ENCODE data around the gene DMWD. TPM values are rescaled to one million over a fixed set of nuclear protein-coding genes. Genes with fewer than 3 reads are reported as not detected.

The DMWD gene
- total and polyA plus RNA-seq, 2 of the 13 experiments (the other 11 are each of a cell fraction or from before 2014, with no cell fraction given) = 10.3 to 14.9 TPM

DNA sequence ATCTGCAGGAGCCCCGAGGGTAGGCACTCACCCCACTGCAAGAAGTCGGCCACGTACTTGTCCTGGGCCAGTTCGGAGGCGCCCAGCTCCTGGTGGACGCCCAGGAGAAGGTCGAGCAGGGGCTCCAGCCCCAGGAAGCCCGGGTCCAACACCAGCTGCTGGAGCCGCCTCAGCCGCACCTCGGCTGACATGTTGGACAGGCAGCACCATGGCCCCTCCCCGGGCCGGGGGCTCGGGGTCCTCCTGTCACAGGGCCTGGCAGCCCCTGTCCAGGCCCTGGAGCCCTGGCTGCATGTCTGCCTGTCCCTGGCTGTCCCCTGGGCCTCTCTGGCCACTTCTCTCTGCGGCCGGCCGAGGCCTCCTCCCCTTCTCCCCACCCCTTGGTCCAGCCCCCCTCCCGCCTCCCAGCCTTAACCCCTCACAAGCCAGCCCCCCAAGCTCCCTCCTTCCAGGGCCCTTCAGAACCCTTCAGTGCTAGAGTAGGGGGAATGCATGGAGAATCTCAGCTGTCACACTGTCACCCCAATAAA, 10.4 kb downstream of the DMWD start, which contains the start of gene DMPK:
DMPK (minus strand) TSS at position 329 of the 530 bp plus-strand sequence; CDS start at position 191, 138 bp downstream.
- peak within 1 kb of the TSS; percentile 66 for H3K4me2 ChIP-seq (ENCODE audit: low read depth, low read length)
- FAIRE-seq (no peak), ATAC-seq (peak; percentile 22), DNase-seq (ENCODE audit: low spot score) (no peak)
- TF ChIP-seq CHD4 (IDR thresholded peaks at IDR 0.05; ENCODE audit: borderline replicate concordance, low read length) (no peak), AGO2 (optimal IDR thresholded peaks at IDR 0.05; ENCODE audit: low read depth, low read length) (peak; percentile 89), ZNF260 (CRISPR knock-in tag; IDR thresholded peaks at IDR 0.05; ENCODE audit: borderline replicate concordance, low read depth) (no peak), ZFX (CRISPR knock-in tag; IDR thresholded peaks at IDR 0.05; ENCODE audit: low read depth) (peak; percentile 13; the same call in 1 of the 2 replicates), TOE1 (CRISPR knock-in tag; IDR thresholded peaks at IDR 0.05) (no peak), POLR2G (IDR thresholded peaks at IDR 0.05; ENCODE audit: low read depth, low read length) (peak; percentile 48; the same call in 1 of the 2 replicates), HNRNPK (IDR thresholded peaks at IDR 0.05; ENCODE audit: low read depth, low read length, poor library complexity, severe bottlenecking) (peak; percentile 50), ATF7-NPFF (CRISPR knock-in tag; IDR thresholded peaks at IDR 0.05; ENCODE audit: low read depth) (no peak), CBX2 (IDR thresholded peaks at IDR 0.05; ENCODE audit: low read depth, low read length) (no peak), CBX2 (CRISPR knock-in tag; IDR thresholded peaks at IDR 0.05; ENCODE audit: low read depth) (no peak), ZNF468 (CRISPR knock-in tag; IDR thresholded peaks at IDR 0.05) (no peak), POLR2A (IDR thresholded peaks at IDR 0.05; ENCODE audit: insufficient read depth in 1 of 2, low read depth in 2 of 2, low read length in 2 of 2) (0 out of 4 replicates have a peak, but pooled peaks of 1 of the 2 experiments have one; percentile 22), AGO1 (IDR thresholded peaks at IDR 0.05; ENCODE audit: low read depth, low read length, poor library complexity, severe bottlenecking) (peak; percentile 83)
- TF ChIP-seq, protein P1, sequence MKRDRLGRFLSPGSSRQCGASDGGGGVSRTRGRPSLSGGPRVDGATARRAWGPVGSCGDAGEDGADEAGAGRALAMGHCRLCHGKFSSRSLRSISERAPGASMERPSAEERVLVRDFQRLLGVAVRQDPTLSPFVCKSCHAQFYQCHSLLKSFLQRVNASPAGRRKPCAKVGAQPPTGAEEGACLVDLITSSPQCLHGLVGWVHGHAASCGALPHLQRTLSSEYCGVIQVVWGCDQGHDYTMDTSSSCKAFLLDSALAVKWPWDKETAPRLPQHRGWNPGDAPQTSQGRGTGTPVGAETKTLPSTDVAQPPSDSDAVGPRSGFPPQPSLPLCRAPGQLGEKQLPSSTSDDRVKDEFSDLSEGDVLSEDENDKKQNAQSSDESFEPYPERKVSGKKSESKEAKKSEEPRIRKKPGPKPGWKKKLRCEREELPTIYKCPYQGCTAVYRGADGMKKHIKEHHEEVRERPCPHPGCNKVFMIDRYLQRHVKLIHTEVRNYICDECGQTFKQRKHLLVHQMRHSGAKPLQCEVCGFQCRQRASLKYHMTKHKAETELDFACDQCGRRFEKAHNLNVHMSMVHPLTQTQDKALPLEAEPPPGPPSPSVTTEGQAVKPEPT (CRISPR knock-in tag; IDR thresholded peaks at IDR 0.05; ENCODE audit: low read depth) = no peak
- TF ChIP-seq, protein P2, sequence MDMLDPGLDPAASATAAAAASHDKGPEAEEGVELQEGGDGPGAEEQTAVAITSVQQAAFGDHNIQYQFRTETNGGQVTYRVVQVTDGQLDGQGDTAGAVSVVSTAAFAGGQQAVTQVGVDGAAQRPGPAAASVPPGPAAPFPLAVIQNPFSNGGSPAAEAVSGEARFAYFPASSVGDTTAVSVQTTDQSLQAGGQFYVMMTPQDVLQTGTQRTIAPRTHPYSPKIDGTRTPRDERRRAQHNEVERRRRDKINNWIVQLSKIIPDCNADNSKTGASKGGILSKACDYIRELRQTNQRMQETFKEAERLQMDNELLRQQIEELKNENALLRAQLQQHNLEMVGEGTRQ (IDR thresholded peaks at IDR 0.05; ENCODE audit: low read depth, low read length) = no peak
- TF ChIP-seq, protein P2 (CRISPR knock-in tag; IDR thresholded peaks at IDR 0.05; ENCODE audit: borderline replicate concordance) = no peak
- TF ChIP-seq, protein P3, sequence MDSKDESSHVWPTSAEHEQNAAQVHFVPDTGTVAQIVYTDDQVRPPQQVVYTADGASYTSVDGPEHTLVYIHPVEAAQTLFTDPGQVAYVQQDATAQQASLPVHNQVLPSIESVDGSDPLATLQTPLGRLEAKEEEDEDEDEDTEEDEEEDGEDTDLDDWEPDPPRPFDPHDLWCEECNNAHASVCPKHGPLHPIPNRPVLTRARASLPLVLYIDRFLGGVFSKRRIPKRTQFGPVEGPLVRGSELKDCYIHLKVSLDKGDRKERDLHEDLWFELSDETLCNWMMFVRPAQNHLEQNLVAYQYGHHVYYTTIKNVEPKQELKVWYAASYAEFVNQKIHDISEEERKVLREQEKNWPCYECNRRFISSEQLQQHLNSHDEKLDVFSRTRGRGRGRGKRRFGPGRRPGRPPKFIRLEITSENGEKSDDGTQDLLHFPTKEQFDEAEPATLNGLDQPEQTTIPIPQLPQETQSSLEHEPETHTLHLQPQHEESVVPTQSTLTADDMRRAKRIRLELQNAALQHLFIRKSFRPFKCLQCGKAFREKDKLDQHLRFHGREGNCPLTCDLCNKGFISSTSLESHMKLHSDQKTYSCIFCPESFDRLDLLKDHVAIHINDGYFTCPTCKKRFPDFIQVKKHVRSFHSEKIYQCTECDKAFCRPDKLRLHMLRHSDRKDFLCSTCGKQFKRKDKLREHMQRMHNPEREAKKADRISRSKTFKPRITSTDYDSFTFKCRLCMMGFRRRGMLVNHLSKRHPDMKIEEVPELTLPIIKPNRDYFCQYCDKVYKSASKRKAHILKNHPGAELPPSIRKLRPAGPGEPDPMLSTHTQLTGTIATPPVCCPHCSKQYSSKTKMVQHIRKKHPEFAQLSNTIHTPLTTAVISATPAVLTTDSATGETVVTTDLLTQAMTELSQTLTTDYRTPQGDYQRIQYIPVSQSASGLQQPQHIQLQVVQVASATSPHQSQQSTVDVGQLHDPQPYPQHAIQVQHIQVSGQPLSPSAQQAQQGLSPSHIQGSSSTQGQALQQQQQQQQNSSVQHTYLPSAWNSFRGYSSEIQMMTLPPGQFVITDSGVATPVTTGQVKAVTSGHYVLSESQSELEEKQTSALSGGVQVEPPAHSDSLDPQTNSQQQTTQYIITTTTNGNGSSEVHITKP (CRISPR knock-in tag; IDR thresholded peaks at IDR 0.05; ENCODE audit: low read depth) = no peak
- 12% methylated on average over 9 of the region's 18 CpGs for WGBS (ENCODE audit: low lambda C conversion rate)
- in situ Hi-C loops (cut with HindIII; ENCODE audit: extremely low pct_ligation_motif_present, low pct_unique_long_range_greater_than_20kb) = no loop called here
- no peak within 1 kb of the TSS for H2AFZ ChIP-seq (ENCODE audit: low read length)
- CTCF ChIA-PET (ENCODE audit: low intra/inter-chr PET ratio, low total read pairs) = no interaction called here
- H3K9ac ChIP-seq (ENCODE audit: insufficient read depth, low read depth, low read length) = peak within 1 kb of the TSS; percentile 58; the same call in 1 of the 2 replicates
- H4K20me1 ChIP-seq (ENCODE audit: insufficient read depth, low read length) = peaks cover 4% of the 10 kb centered on the region; the same call in 1 of the 2 replicates
- peaks cover 2 to 9% of the 10 kb centered on the region in 2 experiments; a peak in 2 of 5 replicates for H3K36me3 ChIP-seq (replicated peaks in 1 of 2; ENCODE audit: control insufficient read depth in 1 of 2, insufficient read depth in 2 of 2, low read length in 2 of 2)
- no peaks in the 10 kb centered on the region; a peak in 1 of 5 replicates for H3K27me3 ChIP-seq (ENCODE audit: control insufficient read depth in 1 of 2, insufficient read depth in 2 of 2, low read length in 2 of 2)
- intact Hi-C loops (cut with micrococcal nuclease; ENCODE audit: unreplicated experiment) = no loop called here
- H3K79me2 ChIP-seq (ENCODE audit: insufficient read depth, low read length) = no peaks in the 10 kb centered on the region
- no peak within 1 kb of the TSS for H3K27ac ChIP-seq (ENCODE audit: extremely low read length, insufficient read depth, low read length)
- no TSS peak for BruUV-seq (replicated peaks)
- peak within 1 kb of the TSS in 2 of 3 experiments; percentile 11 to 61; a peak in 2 of 6 replicates for H3K4me3 ChIP-seq (replicated peaks in 1 of 3; ENCODE audit: insufficient read depth in 1 of 3, low read depth in 2 of 3, low read length in 3 of 3)
- no peaks in the 10 kb centered on the region for H3K9me3 ChIP-seq (ENCODE audit: low read length)
- peaks cover 35% of the 10 kb centered on the region for H3K4me1 ChIP-seq (ENCODE audit: insufficient read depth, low read length)
- POLR2A ChIA-PET = interaction anchor here (0.5 to 4.7 kb wide), 5 partner anchors 9 to 104 kb away, joined by 3 to 53 read pairs (median 3); partner anchors contain the start of genes IRF2BP1 and SIX5
